ENCODE measurements around the gene LTBP1. TPM values are rescaled to one million over a fixed set of nuclear protein-coding genes. Genes with fewer than 3 reads are reported as not detected.
"Not testable (repeated sequence)": the region's sequence is repeated elsewhere in the genome, so short reads cannot be mapped to it uniquely, and the experiment has no call there.

The LTBP1 gene
- total RNA-seq, 4 donors from 2014 or later = 12.6 to 81.0 (median 16.0) TPM

GRCh38 chr2:33229646-33230045, 282.9 kb downstream of the LTBP1 start:
- TF ChIP-seq CTCF (IDR thresholded peaks at IDR 0.05) = no peak
- ATAC-seq (ENCODE audit: low FRiP score) = no peak
- DNase-seq (ENCODE audit: low spot score) = no peak

GRCh38 chr2:33230195-33230594, 283.4 kb downstream of the LTBP1 start:
- no peak for TF ChIP-seq CTCF (IDR thresholded peaks at IDR 0.05)
- no peak for ATAC-seq (ENCODE audit: low FRiP score)
- DNase-seq (ENCODE audit: low spot score) = no peak

GRCh38 chr2:33230842-33231241, 284.1 kb downstream of the LTBP1 start:
- TF ChIP-seq CTCF (IDR thresholded peaks at IDR 0.05) = no peak
- no peak for DNase-seq (ENCODE audit: low spot score)
- no peak for ATAC-seq (ENCODE audit: low FRiP score)

DNA sequence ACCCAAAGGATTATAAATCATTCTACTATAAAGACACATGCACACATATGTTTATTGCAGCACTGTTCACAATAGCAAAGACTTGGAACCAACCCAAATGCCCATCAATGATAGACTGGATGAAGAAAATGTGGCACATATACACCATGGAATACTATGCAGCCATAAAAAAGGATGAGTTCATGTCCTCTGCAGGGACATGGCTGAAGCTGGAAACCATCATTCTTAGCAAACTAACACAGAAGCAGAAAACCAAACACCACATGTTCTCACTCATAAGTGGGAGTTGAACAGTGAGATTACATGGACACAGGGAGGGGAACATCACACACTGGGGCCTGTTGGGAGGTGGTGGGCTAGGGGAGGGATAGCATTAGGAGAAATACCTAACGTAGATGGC, 288.8 kb downstream of the LTBP1 start:
- not testable (repeated sequence) for ATAC-seq (ENCODE audit: low FRiP score); DNase-seq (ENCODE audit: low spot score)

DNA sequence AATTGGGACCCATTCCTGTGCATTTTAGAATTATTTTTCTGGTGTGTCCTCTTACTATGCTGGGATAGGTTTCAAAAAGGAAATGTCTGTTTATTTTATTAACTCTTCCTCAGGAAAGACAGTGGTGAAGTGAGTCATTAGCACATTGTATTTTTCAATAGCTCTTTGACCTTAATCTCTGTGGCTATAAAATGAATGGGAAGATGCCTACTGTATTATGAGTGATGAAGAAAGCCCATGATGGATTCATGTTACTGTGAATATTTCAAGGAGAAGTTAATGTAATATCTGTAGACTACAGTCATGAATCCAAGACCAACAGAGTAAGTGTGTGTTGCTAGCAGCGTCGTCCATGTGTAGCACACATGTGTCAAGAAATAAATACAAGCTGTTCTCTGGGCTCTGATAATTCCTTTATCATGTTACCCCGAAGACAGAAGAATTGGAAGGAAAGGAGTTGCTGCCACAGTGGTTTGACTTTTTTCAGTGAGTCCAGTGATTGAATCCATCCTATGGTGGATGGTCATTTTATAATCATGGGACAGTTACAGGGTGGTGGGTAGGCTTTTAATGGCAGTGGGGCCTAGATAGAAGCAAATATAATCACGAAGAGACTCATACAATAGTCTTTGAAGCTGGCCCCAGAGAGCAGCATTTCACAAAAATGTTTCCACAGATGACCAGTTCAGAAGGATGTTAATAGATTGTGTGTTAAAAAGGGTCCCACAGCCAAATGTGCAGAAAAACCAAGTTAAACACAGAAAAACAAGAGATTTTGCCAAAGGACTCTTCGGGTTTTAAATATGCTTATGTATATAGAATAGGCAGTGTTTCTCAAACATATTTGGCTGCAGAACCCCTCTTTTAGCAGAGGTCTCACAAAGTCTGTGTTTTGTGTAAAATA, 290.0 kb downstream of the LTBP1 start:
- TF ChIP-seq CTCF (IDR thresholded peaks at IDR 0.05) = no peak
- DNase-seq (ENCODE audit: low spot score) = no peak
- ATAC-seq (ENCODE audit: low FRiP score) = no peak

GRCh38 chr2:33238111-33238510, 291.4 kb downstream of the LTBP1 start:
- no peak for TF ChIP-seq CTCF (IDR thresholded peaks at IDR 0.05)
- ATAC-seq (ENCODE audit: low FRiP score) (no peak), DNase-seq (ENCODE audit: low spot score) (no peak)

DNA sequence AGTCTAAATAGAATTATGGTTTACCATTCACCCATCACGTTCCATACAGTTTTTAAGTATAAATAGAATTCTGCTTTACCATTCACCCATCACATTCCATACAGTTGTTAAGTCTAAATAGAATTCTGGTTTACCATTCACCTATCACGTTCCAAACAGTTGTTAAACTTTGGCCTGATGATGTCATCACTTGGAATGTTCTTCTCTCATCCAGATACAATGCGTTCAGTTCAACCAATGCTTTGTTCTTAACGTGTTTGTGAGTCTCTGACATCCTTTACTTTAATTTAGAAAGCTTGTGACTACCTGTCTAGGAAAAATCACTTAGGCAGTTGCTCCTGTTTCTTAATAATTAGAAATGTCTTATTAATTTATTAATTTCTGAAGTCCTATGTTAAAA, 293.4 kb downstream of the LTBP1 start:
- no peak for ATAC-seq (ENCODE audit: low FRiP score)

More for the DNA sequence above, 293.4 kb downstream of the LTBP1 start:
- no peak for TF ChIP-seq CTCF (IDR thresholded peaks at IDR 0.05)
- no peak for DNase-seq (ENCODE audit: low spot score)

All from omental fat pad (tissue), 4 donors.